HG02852 (cell line): Measurements from ENCODE around the gene RAB24.
"Not testable (repeated sequence)": the region's sequence is repeated elsewhere in the genome, so short reads cannot be mapped to it uniquely, and the experiment has no call there.

ENCODE experiments used
- ATAC-seq: cut with Tn5 transposase; IDR thresholded peaks from one replicate; pipeline ENCODE4 v1.9.1; 2021; ENCODE audit warnings: mild to moderate bottlenecking, moderate library complexity; ENCODE audit not compliant: unreplicated experiment

RAB24 gene

DNA sequence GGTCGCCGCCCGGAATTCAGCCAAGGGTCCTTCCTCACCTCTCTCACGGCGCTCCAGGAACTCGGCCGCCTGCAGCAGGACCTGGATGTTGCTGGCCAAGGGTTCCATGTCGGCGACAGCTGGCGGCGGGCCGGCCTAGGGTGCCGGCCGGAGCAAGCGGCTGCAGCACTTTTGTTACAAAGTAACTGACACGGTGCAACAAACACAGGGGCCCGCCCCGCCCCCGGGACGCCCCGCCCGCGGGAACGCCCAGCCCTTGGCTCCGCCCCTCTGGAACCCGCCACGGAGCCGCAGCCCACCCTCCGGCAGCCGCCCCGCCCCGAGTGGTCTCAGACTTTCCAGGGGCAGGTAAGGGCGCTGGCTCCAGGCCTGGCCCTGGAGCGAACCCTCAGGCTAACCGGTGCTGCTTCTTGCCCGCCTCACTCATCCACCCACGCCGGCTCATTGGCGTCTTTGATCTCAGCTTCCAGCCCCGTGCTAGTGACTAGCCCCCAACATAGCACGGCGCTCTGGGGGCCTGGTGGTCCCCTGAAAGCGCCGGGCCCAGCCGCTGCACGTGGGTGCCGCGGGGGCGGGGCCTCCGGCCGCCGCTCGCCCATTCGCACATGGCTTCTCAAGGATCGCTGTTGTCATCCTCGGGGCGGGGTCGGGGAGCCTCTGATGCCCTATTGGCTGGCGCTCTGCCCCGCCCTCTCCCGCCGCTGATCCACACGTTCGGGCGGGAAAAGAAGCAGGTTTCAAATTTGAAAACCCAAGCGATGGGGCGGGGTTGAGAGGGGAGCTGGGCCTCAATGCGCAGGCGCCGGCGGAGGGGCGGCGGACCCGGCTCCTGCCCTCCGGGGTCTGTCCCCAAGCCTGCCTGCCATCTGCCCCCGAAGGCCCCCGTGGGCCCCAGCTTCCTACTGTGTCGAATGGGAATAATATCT lies 8.5 kb upstream of the RAB24 start, which contains the start of gene MXD3:
Gene MXD3, minus strand, starts transcription at position 176 of the 926 bp plus-strand sequence. Its CDS starts 68 bp downstream, at position 108.
- peak; percentile 73 for ATAC-seq

DNA sequence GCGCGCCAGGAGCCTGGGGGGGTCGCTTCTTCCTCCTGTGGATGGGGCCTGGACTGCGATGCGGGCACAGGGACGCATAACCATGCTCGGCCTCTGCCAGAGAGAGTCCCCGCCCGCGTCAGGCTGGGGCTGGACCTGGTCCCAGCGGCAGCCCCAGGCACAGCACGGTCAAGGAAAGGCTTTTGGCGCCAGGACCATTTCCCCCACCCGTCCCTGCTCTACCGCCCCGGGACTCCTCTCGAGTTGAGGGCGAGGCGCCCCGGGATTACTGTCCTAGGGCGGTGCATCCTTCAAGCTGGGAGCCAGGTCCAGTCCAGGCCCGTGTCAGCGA lies 7.8 kb upstream of the RAB24 start:
- no peak for ATAC-seq

DNA sequence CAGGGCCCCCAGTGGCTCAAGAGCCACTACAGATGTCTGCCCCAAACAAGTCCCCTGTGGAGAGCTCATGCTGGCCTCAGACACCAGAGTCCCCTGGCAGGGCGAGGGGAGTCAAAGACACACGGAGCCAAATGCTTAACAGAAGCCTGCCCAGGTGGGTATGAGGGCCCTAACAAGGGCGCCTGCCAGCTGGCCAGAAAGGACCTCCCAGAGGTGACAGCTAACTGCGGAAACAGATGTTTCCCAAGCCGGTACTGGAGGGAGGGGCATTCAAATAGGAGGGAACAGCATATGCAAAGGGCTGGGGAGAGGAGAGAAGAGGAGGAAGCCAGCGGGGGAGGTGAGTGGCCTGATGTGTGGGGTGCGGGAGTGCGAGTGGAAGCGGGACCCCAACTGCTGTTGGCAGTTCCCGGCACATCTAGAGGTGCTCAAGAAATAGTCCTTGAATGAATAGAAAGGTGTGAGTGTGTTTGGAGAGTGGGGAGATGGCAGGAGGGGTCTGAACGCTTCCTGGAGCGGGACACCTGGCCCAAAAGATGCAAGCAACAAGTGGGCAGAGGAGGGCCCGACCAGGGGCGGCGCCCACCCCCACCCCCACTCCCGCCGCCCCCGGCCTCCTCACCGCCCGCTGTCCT lies 7.4 kb upstream of the RAB24 start:
- peak; percentile 27 for ATAC-seq

DNA sequence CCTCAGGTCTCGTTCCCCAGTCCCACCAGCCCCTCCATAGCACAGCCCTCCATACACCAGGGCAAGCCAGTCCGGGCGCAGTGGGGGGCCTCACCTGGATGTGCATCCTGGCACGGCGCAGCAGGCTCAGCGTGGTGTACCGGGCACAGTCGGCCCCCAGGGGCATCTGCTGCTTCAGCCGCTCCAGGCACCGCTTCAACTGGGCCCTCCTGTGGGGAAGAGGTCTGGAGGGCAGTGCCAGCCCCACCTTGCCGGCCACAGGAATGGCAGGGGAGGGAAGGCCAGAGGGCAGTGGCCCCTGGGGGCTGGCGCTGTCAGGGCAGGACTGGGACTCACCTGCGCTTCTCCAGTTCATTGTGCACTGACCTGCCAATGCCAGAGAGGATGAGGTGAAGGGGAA lies 6.8 kb upstream of the RAB24 start:
- ATAC-seq = no peak

DNA sequence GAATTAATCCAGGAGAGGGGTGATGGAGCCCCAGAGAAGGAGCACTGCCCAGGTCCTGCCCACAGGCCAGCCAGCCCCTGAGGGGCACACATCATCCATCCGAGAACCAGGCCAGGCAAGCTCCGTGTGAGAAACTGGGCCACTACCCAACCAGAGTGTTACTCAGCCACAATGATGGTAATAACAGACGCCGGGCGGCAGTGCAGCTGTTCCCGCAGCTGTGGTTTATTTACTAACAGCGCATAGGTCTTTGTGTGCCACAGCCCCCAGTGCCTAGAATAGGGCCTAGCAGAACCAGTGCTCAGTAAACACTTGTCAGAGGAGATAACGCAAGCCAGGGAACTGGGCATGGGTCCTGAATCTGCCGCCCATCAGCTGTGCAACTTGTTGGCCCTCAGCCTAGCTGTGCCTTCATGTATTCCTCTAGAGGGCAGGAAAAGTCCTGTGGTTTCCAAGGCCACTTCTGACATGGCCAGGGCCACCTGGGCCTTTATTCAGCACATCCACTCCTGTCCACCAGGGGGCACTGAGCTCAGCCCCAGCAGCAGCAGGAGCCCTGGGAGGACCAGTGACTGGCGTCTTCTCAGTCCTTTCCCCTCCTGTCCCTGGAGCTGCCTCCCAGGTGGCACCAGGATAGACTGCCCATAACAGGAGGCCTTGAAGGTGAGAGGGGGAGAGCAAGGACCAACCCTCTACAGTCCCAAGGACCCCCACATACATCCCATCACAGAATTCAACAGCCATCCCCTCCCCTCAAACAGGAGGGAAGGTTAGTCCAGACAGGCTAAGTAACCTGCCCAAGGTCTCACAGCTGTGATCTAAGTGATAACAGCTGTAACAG lies 6.1 kb upstream of the RAB24 start:
- no peak for ATAC-seq

DNA sequence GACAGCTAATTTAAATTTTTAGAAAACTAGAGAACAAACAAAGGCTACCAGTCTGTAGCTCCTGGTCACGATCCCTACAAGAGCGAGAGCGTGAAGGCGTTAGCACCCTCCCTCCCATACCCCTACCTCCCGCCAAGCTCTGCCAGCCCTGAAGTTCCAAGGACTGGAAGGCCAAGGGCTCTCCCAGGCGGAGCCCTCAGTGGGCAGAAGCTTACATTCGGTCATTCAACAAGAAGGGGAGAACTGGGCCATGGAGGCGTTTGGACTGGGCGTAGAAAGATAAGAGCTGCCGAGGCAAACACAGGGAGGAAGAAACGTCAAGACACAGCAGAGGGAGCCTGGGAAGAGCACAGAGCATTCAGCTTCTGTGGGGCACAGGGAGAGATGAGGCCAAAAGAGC lies 5.2 kb upstream of the RAB24 start:
- no peak for ATAC-seq

DNA sequence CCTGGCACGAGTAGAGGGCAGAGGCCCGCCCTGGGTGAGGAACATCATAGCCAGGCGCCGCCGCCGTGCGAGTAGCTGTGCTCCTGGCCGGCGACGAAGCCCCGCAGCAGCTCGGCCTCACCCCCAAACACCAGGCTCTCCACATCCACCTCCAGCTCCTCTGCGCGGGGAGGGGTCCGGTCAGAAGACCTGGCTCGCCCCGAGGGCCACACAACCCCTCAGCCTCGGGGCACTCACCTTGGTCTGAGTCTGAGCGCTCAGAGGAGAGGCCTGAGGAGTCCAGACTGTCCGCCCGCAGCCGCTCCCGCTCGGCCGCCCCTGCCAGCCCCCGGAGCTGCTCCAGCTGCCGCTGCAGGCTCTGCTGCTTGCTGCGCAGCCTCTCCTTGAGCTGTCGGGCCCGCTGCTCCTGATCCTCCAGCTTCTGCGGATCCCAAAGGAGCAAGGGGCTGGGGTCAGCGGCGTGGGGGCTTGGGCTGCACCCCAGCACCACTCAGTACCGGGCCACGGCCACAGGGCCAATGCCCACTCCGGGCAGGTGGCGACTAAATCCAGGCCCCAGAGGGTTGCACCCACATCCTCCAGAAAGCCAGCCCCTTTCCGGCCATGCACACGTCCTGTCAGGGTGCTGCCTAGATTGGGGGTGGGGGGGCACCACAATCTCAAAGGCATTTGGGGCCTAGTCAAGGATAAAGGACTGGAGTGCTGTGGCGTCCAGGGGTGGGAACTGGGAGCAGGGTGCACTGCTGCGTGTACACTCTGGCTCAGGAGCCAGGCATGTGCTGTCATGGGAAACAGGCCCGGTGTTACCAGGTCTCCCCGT lies 4.2 kb upstream of the RAB24 start:
- ATAC-seq = no peak

DNA sequence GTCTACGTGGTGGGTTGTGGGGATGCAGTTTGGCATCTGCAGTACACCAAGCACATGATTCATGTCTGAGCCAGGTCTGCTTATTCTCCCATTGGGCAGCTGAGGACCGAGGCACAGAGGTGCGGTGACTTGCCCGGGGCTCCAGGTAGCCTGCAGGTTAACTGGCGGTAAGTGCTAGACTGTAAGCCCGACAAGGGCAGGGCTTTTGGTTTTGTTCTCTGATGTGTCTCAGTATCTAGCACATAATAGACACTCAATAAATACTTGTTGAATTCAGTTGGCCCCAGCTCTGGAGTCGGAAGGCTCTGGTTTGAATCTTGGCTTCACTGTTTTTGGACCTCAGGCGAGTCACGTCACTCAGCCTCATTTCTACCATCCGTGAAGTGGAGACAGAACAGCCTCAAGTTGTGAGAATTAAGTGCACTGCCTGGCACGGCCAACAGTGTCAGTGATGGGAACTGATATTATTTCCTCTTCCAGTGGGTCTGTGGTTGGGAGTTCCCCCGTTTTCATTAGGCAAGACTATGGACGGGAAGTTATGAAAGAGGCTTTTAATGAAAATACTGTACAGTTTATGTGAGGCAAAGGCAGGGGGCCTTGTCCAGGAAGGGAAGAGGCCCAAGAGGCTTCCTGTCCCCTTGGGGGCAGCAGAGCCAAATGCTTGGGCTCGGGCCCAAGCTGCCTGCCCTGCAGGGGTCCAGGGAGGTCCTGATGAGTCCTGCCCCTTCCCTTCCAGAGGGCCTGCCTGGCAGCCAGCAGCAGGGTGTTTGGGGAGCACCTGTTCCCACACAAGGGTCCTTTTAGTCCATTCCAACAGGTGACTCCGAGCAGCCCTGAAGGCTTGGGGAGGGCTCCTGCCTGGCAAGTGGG lies 3.4 kb upstream of the RAB24 start:
- ATAC-seq = no peak

DNA sequence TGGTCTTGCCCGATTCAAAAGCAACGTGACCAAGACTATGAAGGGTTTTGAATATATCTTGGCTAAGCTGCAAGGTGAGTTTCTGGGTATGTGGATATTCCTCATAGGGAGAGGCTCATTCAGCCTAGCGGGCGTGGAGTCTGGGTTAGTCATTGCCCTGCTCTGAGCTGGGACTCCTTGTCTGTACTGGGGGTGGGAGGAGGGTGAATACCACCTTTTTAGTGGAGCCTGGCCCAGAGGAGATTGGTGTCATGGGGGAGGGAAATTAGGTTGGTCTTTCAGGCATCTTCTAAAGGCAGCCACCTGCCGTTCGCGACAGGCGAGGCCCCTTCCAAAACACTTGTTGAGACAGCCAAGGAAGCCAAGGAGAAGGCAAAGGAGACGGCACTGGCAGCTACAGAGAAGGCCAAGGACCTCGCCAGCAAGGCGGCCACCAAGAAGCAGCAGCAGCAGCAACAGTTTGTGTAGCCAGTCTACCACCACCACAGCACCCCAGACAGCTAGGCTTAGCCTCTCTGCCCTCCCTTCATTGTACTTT lies 2.7 kb upstream of the RAB24 start:
- ATAC-seq = not testable (repeated sequence)

DNA sequence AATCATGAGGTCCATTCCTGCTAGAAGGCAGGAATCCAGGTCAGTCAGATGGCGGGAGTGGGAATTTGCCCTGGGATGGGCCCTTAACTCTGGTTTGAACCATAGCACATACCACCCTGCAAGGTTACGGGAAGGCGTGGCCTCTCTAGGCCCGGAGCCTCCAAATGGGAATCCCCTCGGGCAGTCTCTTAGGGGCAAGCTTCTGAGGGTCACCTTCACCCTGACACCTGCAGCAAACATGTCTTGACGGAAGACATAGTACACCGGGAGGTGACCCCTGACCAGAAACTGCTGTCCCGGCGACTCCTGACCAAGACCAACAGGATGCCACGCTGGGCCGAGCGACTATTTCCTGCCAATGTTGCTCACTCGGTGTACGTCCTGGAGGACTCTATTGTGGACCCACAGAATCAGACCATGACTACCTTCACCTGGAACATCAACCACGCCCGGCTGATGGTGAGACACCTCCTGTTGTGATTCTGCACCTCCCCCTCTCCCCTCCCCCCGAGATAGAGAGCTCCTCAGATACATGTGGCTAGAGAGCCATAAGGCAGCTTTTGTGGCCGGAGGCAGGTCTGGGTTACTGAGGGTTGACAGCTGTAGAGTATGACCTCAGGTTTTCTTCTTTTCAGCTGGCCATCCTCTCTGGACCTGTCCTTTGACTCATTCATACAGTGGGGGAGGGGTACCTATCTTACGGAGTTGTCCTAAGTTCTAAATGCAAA lies 1.0 kb upstream of the RAB24 start:
- no peak for ATAC-seq

DNA sequence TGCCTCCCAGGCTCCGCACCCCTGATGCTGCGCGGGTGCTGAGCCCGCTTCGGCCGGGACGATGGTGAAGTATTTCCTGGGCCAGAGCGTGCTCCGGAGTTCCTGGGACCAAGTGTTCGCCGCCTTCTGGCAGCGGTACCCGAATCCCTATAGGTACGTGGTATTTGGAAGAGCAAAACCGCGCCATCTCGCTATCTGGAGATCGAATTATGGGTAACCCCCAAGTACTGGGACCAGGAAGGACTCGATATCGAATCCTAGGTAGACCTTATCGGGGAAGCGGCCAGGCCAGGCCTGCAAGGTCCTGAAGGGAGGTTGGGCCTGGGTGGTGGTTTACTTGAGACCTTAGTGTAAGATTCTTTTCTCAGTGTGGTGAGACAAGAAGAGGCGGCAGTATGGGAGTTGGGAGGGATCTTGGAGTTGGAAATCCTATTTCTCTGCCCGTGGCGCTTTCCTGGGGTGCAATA lies 439 bp upstream of the RAB24 start:
- ATAC-seq = peak; percentile 3

DNA sequence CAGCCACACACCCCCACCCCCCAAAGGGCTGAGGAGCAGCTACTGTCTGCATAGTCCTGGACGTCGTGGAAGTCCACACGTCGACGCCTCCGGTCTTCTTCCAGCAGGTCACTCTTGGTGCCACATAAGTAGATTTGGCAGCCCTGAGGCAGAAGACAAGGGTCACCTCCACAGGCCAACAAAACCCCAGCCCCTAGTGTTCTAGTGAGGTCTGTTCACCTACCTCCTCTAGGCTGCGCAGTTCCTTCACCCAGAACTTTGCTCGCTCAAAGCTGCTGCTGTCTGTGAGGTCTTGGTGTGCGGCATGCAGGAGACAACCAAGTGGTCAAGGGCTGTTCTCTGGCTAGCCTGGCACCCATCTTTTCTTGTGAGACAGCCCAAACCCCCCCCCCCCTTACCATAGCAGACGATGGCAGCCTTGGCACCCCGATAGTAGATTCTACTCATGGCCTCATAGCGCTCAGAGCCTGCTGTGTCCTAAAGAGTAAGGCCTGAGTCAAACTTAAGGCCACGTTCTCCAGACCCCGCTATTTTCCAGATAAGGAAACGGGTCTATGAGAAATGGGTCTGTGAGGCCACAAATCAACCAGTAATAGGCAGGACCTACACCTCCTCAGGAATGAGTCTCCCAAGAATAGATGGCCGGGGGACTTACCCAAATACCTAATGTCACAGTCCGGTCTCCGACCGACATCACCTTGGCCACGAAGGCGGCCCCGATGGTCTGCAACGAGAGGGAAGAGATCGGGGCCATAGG lies 987 bp downstream of the RAB24 start:
- ATAC-seq = no peak

DNA sequence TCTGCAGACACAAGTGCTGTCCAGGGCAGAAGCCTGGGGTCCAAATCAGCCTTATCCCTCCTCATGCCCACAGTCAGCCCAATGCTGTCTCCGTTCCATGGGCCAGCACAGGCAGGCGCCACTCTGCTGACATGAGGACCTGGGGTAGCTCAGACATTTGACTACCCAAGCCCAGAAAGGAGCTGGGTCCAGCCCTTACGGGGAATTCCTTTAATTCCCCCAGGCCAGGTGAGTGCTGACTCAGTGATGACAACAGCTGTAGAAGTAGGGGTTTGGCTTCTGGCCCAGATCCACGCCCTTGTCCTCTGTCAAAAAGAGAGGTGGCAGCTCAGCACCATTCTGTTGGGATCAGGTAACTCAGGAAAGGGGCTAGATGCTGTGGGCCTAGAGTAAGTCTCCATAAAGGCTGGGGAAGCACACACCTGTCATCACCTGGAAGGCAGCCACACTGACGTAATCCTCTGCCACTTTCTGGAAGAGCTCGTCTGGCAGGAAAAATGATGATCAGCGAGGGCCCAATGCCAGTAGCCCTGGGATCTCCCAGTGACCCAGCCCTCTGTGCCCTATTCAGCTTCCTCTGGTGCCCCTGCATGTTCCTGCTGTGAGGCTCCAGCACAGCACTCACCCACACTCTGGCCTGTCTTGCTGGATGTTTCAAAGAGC lies 1.9 kb downstream of the RAB24 start:
- ATAC-seq = no peak

DNA sequence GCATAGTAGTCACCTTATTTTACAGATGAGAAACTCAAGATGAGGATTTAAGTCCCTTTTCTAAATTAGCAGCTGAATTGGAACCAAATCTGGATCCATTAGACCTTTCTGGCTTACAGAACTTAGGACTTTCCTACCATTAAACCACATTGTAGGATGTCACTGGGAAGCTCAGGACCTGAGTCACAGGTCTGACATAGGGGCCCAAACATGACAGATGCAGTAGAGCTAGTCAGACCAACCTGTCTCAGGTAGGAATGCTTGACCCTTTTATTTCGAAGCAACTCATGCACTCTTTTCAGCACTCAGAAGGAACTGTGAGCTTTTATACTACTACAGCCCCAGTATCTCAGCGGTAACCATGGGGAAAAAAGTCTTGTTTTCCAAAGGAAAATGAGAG lies 2.6 kb downstream of the RAB24 start:
- ATAC-seq = no peak

DNA sequence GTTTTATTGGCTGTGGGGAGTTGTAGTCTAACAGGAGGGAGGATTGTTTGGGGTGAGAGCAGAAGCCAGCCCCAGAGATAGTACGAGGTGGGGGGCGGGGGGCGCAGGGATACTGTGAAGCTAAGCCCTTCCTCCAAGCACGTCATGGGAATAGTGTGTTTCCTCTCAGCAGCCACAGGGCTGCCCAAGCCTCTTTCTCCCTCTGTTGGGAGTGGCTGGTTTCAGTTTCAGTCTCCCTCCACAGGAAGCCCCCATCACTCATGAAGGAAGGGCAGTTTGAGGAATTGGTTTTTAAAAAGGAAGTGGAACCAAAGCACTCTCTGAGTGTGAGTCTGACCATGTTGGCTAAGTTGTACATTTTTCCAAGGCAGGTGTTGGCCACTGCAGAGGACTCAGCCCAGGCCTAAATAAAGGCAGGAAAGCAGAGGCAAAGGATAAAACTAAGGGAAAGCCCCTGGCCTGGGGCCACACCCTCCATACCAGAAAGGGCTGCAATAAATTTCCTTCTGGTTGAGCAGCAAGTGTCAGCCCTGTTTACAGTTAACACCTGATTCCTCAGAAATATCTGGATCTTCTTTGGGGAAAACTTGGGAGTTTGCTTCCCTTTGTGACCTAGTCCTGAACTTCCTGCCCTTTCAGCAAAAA lies 3.2 kb downstream of the RAB24 start:
- ATAC-seq = peak; percentile 46

DNA sequence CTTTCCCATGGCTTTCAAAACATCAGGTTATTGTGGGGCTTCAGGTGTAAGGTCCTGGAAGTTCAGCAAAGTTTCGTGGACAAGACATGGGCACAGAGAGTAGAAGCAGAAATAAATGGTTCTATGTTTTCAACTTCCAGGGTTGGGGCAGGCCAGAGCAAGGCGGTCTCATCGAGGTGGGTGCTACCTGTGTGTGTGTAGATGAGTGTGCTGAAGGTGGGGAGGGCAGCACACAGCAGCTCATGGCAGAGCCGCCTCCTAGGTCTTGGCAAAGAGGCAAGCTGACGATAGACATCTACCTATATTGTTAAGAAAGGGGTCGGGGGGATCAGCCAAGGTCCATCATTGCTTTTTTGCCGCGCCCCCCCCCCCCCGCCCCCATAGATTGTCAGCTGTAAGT lies 3.8 kb downstream of the RAB24 start:
- ATAC-seq = no peak

DNA sequence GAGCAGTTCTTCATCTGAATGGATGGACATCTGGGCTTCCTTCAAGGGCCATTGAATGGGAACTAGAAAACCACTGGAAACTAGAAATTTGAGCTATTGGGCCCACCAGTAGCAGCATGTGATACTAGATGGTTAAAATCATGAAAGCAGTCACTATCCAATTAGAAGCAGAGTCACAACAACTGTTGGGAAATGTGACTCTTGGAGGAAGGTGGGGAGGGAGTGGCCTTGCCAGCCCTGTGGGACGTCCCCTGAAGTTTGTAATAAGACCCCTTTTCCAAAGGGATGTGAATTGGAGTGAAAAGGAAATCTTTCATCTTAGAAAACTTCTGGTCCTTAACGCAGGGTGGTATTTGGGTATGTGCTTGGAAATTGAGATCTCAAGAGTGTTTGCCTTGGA lies 5.6 kb downstream of the RAB24 start:
- no peak for ATAC-seq
